Subcutaneous adipose tissue (tissue), 4 donors: Measurements from ENCODE around the gene SCN2B. TPM values are rescaled to one million over a fixed set of nuclear protein-coding genes. Genes with fewer than 3 reads are reported as not detected.

Experiments used
- total RNA-seq, 4 donors: library from RNA; depleted of rRNA; stranded (reverse); fragments of >200 nt; gene quantifications; one replicate each; pipeline ENCODE4 v1.1.0, GENCODE V29; 2016
- TF ChIP-seq, protein P1 (sequence below): fragments of 450-650 bp; IDR thresholded peaks from one replicate; pipeline ENCODE4 v1.5.1; 2016; ENCODE audit warnings: low read depth, mild to moderate bottlenecking, control low read depth, antibody characterized with exemption, moderate library complexity

Gene SCN2B
- total RNA-seq, 4 donors from 2014 or later: under 0.01 to 0.19 TPM; not detected in 2

- TF ChIP-seq, protein P1, sequence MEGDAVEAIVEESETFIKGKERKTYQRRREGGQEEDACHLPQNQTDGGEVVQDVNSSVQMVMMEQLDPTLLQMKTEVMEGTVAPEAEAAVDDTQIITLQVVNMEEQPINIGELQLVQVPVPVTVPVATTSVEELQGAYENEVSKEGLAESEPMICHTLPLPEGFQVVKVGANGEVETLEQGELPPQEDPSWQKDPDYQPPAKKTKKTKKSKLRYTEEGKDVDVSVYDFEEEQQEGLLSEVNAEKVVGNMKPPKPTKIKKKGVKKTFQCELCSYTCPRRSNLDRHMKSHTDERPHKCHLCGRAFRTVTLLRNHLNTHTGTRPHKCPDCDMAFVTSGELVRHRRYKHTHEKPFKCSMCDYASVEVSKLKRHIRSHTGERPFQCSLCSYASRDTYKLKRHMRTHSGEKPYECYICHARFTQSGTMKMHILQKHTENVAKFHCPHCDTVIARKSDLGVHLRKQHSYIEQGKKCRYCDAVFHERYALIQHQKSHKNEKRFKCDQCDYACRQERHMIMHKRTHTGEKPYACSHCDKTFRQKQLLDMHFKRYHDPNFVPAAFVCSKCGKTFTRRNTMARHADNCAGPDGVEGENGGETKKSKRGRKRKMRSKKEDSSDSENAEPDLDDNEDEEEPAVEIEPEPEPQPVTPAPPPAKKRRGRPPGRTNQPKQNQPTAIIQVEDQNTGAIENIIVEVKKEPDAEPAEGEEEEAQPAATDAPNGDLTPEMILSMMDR: no peak
Observed at GRCh38 chr11:118135796-118136165, 40.7 kb downstream of the SCN2B start.

DNA sequence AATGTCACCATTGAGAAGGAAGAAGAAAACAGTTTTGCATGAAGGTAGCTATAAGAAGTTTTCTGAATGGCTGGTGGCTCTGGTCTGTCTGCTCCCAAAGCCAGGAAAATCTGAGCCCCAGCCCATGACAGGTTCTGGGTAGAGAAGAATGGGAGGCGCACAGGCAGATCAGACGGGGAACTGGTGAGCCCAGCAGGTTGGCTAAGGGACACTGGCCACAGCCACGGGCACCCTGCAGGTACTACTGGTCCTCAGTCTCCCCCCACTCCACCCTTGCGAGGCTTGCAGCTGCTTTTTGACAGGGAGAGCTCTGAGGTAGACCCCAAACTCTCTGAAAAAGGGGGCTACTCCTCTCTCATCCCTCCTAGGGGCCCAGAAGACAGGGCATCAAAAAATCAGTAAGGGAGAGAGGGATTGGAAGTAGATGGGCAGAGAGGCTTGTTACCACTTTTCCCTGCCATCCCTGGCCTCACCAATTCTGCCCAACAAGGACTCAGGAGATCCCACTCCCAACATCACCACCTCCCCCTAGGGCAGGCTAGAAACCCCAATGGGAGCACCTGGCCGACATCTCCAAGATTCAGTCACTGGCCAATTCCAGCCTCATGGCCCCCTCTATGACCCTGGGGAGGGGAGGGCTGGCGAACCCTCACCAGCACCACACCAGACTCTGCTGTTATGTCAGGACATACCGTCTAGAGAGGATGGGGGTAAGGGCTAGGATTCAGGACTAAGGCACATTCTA, 41.2 kb downstream of the SCN2B start:
- TF ChIP-seq, protein P1: no peak

- TF ChIP-seq, protein P1: no peak
Observed at GRCh38 chr11:118133816-118134215, 42.6 kb downstream of the SCN2B start.

DNA sequence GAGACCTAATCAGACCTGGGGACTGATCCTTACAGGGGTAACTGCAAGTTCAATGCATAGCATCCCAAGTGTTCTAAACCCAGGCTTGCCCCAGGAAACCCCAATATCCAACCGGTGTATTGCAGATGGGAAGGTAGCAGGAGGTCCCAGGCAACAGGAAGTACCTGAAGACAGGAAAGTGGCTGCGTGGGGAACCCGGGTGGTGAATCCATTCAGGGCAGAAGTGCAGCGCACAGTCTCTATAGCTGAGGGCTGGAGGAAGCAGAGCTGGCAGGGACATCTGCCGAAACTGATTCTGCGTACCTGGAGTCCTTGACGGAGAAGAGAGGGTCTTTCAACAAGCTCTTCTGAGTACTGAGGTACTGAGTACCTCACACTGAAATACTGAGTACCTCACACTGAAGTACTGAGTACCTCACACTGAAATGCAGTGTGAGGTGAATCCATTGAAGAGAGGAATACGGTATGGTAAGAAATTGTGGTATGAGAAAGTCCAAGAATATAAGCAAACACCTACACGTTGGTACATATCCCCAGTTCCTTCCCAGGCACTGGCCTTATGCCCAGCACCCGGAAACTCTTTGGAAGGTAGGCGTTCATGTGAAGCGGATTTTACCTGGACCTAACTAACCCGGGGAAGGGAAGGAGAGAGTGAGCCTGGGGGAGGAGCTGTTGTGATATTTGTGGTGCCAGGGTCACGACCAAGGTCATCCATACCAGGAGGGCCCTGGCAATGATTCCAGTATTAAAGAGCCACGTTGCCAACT, 43.9 kb downstream of the SCN2B start:
- TF ChIP-seq, protein P1: no peak

- TF ChIP-seq, protein P1: no peak
Observed at GRCh38 chr11:118129471-118130172, 46.8 kb downstream of the SCN2B start.

- TF ChIP-seq, protein P1: no peak
Observed at GRCh38 chr11:118128721-118129470, 47.5 kb downstream of the SCN2B start.
